A204.1 (cell line): ENCODE results near the gene F7.

Source experiments
- FAIRE-seq: peaks from 2 replicates; lab custom pipeline; 2012; peaks lifted over from hg19 to GRCh38; lab: Jason Lieb, UNC

The F7 gene

GRCh38 chr13:113118261-113119021, 12.8 kb downstream of the F7 start:
- FAIRE-seq = no peak

- FAIRE-seq = no peak
Observed at GRCh38 chr13:113119166-113119821, 13.7 kb downstream of the F7 start.

- no peak for FAIRE-seq
Observed at GRCh38 chr13:113119822-113120189, 14.2 kb downstream of the F7 start.

GRCh38 chr13:113120300-113121182, 14.9 kb downstream of the F7 start:
- FAIRE-seq = no peak

- no peak for FAIRE-seq
Observed at GRCh38 chr13:113121183-113121927, 15.8 kb downstream of the F7 start.

GRCh38 chr13:113121928-113122471, 16.4 kb downstream of the F7 start:
- no peak for FAIRE-seq

GRCh38 chr13:113122550-113123225, 17.1 kb downstream of the F7 start, which contains the start of gene F10:
TSS of gene F10 (plus strand) at chr13:113122799. CDS start at chr13:113122856, 57 bp downstream.
- no peak for FAIRE-seq

- no peak for FAIRE-seq
Observed at GRCh38 chr13:113123226-113124201, 17.9 kb downstream of the F7 start.

GRCh38 chr13:113124211-113124970, 18.8 kb downstream of the F7 start:
- no peak for FAIRE-seq

GRCh38 chr13:113125506-113126264, 20.1 kb downstream of the F7 start:
- FAIRE-seq = no peak

- no peak for FAIRE-seq
Observed at GRCh38 chr13:113126265-113127150, 20.9 kb downstream of the F7 start.

GRCh38 chr13:113129480-113129879, 23.9 kb downstream of the F7 start:
- no peak for FAIRE-seq

GRCh38 chr13:113129921-113130750, 24.5 kb downstream of the F7 start:
- no peak for FAIRE-seq

- FAIRE-seq = no peak
Observed at GRCh38 chr13:113135281-113135760, 29.7 kb downstream of the F7 start.

- no peak for FAIRE-seq
Observed at GRCh38 chr13:113137691-113138298, 32.2 kb downstream of the F7 start.
